ENCODE results near the gene PIK3C3.

The PIK3C3 gene

DNA sequence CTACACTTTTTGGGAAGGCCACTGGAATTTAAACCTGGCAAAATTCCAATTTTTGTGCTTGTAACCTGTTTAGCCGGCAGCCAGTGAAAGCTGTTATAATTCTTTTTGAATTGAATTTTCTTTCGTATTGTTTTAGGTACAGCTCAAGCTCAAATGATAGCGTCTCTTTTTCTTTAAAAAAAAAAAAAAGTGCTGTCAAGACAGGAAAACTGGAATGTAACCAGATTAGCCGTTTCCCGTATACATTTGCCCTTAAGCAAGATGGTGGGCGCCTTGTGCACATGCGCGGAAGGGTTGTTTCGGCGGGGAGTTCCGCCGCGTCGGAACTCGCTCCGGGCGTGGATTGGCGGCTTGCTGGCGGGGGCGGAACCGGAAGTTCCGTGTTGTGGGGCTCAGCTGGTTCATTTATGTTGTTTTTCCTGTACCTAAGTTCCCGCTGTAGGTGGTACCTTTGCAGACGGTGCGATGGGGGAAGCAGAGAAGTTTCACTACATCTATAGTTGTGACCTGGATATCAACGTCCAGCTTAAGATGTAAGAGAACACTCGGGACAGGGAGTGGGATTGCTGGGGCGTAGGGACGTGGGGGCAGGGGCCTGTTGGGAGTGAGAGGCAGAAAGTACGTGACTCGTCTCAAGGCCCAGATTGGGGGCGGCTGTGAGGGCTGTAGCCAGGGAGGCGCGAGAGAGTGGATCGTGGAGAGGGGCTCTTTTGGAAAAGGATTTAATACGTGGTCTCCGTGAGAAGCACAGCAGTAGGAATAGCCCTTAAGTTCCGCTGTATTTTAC, at the start of gene PIK3C3:
PIK3C3 (plus strand) TSS at position 408 of the 787 bp plus-strand sequence; CDS start at position 466, 58 bp downstream.
- peak; percentile 97 for DNase-seq

DNA sequence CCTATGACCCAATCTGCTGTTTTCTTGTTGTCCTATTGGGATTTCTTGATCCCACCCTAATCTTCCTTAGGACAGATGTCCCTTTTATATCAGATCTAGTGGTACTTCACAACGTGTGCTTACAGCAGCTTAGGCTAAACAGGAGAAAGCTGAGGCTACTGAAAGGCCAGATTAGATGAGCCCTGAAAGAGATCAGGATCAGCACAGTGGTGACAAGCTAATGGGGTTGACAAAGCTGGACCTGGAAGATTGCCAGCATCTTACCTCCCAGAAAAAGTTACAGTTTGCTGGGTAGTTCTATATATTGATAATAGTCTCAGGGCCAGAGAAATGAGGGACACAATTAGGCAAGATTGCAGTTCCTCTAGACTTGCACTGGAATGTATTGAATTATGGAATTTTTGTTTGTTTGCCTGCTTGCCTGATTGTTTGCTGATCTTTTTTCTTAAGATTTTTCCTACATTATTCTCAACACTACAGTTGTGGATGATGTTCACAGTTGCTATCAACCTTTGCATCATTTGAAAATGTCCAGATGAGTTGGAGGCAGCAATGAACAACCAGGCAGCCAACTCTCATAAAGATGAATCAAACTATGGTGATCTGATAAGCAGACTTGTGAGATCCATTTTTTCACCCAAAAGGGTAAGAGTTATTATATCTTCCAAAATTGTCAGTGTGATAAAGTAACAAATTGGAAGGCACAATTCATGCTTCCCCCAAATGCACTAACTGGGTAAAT, 49.1 kb upstream of the PIK3C3 start:
- DNase-seq, result no peak

DNA sequence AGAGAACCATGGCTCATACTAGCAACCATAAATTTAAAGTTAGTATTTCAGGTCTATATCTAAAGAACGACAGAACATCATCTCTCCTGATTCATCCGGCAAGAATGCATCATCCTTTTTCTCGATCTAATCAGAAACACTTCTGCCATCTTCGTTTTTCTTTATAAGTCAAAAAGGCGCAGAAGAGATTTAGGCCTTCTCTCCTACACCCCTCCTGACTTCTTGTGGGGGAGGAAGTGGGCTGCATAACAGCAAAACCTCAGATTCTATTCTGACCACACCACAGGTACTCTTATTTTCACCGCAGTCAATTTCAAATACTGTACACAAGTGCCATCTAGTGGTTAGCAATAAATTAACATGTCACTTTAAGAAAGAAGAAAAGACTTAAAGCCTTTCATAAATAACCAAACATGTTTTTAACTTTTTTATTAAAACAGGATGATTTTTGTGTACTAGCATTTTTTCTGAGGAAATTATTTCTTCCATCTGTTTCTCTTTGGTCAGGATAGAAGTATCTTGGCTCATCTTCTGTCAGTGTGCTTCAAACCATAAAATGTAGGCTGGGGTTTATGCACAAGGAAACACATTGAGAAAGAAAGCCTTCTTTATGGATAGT, 48.4 kb upstream of the PIK3C3 start:
- DNase-seq, result no peak

DNA sequence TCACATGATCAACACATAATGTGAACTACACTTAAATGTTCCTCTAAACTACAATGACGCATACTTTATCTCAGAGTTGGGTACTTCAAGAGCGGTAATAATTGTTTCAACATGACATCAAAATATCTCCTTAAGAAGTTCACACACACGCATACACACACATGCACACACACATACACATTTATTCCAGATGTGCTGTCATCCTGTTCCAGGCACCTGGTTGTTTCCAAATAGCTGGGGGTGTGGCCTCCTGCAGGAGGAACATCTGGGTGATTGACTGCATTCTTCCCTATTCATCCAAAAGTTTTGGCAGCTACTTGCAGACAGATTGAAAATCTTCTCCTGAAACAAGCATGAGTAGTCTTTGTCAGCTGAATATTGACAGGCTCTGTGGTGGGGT, 37.9 kb upstream of the PIK3C3 start:
- no peak for DNase-seq

DNA sequence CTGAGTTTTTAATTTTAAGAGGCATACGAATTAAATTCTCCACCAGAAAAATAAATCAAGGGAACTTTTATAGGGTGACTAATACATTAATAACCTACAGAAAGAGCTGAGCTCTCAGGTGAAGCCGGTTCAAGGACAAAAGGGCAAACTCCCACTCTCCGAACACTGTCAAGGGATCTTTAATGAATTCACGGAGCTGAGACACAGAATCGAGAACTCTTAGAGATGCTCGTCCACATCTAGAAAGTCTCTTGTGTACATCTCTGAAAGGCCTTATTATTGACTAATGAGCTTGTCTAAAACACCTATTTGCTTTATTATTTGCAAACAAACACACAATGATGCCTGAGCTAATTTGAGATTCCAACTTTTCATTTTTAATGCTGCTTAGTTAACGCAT, 33.3 kb upstream of the PIK3C3 start:
- no peak for DNase-seq

DNA sequence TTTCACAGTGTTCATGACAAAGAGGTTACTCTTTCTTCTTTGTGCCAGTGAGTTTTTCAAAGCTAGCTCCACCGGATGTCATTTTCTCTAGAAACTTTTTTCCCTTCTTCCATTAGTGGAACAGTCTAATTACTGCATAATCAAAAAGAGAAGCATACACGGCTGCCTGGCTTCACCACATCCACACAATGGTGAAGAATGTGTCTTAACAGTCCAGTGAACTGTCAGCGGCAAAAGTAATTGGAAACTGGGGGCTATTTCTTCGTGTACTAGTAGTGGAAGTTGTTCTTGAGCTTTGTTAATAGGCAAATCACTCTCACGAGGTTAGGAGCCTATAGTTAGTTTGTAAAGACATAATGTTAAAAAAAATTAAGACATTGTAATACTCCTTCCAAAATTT, 32.9 kb upstream of the PIK3C3 start:
- no peak for DNase-seq

DNA sequence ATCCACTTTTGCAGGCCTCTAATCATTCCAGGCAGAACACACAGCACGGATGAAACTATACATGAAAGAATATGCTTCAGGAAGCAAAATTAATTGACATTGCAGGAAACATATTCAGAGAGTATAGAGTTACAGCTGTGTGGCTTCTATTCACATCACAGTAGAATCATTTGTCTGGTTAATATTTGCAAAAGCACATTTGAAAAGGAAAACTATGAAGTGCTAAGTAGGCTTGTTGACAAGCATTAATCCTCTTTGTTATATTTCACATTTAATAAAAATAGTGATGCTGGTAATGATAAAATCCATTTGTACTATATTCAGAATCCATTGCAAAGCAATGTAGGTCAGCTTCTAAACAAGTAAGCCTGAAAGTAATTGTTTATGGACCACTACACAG, 32.2 kb upstream of the PIK3C3 start:
- DNase-seq, result no peak

DNA sequence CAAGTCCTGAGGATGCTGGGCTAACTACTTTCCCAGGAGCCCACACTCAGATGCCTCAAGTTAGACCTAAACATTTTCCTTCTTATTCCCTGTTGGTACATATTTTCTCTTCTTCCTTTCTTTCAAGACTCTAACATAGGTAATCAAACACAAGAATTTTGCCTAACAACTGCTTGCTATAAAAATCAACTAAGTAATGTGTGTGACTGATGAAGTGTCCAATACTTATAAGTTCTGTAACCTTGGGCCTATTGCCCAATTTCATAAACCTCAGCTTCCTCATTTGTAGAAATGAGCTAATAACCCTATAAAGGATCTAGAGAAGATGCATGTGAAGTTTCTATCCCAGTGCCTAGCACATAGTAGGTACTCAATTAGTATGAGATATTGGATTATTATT, 31.6 kb upstream of the PIK3C3 start:
- DNase-seq, result no peak

DNA sequence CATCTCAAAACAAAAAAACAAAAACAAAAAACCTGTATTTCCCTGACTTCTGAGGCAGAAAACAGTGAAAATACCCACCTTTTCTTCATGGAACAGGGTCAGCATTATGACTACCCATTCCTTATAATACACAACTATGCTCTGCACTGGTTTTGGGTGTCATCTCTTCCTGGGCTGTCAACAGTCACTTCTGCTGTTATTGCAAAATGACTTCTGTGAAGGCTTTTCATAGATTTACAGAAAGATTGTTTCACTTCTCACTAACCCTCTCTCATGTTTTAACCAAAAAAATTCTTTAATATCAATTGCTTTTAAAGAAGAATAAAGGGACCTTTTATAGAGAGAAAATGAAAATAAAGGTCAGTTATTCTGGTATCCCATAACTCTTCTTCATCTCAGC, 26.5 kb upstream of the PIK3C3 start:
- DNase-seq, result no peak

DNA sequence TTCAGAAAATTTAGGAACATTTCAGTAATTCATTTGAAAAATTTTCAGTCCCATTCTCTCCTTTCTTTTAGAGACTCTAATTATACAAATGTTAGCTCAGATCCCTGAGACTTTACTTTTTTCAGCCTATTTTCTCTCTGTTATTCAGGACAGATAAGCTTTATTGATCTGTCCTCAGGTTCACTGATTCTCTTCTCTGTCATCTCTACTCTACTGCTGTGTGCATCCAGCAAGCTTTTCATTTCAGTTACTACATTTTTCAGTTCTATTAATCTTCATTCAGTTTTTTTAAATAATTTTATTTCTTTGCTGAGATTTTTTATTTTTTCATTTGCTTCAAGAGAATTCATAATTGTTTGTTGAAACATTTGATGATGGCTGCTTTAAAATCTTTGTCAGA, 22.1 kb upstream of the PIK3C3 start:
- DNase-seq, result no peak

DNA sequence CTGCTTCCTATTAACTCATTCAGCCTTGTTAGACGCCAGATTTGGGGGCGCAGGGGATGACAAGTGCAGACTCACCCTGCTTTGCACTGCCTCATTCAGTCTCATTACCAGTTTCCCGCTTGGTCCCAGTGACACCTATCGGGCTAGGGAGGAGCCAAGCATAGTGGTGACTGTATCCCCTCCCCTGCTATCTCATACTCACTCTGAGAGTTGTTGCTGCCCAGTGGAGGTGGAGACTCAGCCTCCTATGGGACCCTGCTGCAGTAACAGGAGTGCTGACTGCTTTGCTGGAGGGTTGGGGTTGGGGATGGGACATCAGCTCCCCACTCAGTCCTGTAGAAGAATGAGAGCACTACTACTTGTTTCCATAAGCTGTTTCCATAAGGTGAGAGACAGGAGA, 21.3 kb upstream of the PIK3C3 start:
- DNase-seq, result no peak

DNA sequence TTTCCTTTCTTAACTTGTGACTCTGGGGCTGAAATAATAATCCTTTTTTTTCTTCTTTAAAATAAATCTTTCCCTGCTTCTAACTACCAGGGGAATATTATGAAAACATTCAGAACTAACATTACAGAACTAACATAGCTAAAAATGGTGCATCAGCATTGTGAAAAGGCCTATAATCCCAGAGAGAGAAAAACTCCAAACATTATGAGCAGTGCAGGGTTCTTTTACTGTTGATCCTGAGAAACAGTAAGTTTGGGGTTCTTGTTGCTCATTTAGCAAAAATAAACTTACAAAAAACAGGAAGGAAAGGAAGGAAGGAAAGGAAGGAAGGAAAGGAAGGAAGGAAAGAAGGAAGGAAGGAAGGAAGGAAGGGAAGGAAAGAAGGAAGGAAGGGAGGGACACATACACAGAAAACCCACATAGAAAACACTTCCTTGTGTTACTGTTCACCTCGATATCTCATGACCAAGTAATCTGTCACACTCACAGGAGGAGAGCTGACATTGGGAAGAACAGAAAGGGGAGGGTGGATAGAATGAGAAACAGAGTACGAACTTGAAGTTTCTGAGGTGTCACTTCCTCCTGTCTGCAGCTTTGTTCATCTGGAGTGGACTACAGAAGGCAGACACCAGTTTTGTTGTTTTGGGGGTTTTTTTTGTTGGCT, 18.4 kb upstream of the PIK3C3 start:
- DNase-seq, result no peak

DNA sequence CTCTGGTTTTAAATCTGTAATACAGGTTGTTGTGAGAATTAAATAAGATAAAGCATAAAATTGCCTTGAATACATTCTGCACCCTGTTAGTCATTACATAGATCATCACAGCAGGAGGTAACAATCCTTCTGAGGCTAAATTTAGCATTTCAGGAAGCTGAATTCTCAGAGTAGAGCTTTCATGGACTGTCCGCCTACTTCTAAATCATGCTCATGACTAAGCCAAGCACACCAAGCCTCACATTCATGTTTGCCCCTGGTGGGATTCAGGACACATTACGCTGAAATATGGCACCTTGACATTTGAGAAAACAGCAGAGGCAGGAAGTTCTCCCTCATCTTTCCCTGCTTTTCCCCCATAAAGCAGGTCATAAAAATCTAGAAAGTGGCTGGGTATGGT, 16.6 kb upstream of the PIK3C3 start:
- DNase-seq, result no peak

DNA sequence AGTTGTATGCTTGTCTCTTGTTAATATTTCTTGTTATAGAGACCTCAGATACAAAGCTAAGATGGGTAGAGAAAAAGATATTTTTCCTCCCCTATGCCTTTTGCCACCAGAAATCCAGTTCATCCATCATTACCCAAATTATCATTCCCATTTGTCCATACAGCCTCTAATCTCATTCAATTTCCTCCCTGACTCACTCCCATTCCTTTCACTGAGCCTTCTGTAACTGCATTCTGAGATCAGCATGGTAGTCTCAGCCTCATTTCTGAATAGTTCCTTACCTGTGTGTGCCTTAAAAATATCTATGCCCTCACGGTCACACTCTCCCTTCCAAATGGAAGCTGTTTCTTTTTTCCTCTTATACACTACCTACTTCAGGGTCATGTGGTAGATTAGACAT, 15.7 kb upstream of the PIK3C3 start:
- DNase-seq, result no peak

DNA sequence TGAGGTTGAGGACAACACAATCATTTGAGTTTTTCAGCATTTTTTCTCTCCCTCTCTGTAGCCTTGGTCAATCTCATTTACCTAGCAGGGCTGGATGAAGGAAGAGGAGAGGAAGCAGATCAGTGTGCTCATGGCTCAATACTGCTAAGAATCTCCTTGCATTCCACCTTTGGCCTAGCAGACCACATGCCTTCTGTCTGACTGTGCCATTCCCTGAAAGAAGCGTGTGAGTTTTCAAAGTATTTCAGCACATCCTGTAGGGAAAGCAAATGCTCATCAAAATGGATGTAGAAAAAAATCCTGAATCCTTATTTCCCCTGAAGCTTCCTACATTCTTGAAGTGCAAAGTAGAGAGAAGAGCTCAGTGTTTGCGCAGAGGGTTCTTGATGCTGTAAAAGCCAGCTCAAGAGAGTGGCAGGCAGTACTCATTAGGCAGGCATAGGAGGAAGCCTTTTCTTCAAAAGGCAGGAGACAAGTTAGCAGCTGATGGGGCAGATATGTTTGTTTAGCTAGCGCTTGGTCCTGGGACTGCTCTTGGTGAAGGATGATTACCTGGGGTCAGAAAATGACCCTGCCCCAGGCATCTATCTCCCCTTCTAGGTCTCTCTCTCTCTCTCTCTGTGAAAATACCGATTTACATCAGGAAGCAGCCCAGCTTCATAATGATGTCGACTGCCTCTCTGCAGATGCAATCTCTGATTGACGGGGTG, 14.4 kb upstream of the PIK3C3 start:
- no peak for DNase-seq

DNA sequence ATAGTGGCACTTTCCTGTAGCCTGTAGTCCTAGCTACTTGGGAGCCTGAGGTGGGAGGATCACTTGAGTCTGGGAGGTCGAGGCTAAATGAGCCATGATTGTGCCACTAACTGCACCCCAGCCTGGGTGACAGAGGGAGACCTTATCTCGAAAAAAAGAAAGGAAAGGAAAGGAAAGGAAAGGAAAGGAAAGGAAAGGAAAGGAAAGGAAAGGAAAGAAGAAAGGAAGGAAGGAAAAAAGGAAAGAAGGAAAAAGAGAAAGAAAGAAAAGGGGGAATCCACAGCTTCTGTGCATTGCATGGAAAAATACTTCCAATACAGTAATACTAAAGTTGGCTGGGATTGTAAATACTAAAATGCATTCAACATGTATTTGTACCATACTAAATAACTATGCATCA, 12.8 kb upstream of the PIK3C3 start:
- DNase-seq, result no peak

DNA sequence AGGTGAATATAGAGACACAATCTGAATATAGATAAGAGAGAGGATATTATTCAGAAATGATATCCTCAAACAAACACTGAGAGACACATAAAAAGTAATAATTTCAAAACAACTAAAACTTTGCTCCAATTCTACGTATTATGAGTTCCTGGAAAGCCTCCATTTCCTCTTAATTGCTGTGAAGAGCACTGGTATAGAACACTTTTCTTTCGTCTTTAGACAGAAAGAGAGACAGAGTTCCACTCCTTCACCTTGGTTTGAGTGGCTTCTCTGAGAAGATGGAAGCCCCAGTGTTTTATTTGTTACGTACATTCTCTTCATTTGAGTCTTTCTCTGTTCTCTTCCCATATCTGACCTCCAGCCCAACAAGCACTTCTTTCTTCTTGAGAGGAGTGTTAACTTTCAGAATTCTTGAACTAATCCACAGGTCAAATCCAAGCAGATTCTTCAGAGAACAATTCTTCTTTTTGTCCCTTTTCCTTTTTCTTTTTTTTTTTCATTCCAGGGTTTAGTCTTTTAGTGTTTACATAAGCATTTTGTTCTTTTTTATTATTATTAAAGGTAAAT, 6.4 kb upstream of the PIK3C3 start:
- DNase-seq, result no peak

DNA sequence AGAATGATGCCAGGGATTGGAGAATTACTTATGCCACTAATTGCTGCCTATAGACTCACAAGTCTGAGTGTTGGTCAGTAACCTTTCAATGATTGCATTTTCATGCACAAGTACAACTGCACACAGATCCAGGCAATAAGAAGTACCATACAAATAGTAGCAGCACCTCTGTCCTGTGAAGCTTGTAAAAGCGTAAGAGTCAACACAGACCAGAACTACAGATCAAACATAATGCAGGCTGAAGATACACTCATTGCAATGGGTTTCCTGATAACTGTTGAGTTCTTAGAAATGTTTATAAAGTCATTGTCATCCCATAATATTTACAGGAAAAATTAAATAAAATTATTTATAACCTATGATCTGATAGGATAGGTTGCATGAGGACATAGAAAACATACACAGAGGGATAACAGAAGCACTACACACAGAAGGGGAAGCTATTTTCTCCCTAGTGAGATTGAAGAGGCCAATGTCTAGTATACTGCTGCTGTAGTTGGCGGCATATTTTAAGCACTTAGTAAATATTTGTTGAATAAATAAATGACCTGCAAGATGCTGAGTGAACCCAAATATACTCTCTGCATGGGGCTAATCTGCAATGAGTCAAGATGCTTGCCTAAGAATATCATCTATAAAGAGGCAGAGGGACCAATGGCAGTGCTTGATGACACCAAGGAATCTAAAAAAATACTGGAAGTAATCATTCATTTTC, 5.7 kb upstream of the PIK3C3 start:
- DNase-seq, result no peak

DNA sequence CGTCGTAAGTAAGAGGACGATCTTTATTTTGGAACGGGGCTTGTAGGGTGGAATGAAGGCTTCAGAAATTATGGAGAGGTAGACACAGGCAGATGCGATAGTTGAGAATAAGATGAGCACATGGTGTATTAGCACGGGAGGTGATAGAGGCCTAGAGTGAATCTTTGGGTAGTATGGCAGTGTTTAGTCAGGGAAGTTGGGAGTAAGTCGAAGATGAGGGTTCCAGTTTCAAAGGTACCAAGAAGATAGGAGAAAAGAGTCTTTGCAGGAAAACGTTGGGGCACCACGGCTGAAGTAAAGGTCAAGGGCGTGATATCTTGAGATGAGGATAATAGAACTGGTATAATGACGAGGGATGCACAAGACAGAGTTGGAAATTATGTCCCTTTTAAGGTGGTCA, 654 bp downstream of the PIK3C3 start:
- no peak for DNase-seq

DNA sequence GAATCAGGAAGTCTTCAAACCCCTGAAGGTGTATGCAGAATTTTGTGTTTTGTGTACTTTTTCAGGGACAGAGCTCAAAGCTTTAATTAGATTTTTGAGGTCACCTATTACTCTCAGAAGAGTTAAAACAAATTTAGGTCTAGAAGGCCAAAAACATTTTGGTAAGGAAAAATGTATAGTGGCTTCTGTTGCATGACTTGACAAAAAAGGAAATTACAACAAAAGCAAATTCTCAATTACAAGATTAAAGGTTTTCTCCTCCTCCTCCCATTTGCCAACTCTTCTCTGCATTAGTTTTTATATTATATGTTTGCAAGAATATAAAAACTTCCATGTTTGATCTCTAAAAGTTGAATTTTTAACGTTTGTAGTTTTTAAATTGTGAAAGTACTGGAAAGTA, 4.0 kb downstream of the PIK3C3 start:
- DNase-seq, result no peak

DNA sequence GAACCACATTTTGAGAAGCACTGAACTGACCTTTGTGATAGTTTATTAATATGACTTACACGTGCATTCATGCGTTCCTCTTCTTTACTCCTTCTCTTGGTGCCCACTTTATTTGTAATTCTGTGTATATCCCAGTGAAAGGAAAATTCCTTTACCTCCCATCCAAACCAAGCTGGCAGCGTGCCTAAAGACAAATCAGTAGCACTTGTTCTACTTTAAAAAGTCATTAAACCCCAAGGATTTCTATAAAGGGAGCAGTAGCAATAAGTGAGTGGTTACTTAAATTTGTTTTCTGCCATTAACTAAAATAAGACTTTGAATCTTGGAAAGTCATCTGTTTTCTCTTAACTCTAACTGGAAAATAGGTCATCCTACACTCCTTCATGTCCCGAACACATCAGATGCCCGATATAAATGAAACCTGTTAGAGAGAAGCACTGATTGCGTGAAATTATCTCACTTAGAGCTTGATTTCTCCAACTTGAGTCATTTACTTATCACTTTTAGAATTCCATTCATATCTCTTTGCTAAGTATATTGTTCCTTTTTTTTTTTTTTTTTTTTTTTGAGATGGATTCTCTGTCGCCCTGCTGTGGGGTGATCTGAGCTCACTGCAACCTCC, 10.7 kb downstream of the PIK3C3 start:
- DNase-seq, result no peak
